HS-5 (cell line): ENCODE data around the gene TJP3.

Experiments
- DNase-seq: peaks from one replicate; pipeline ENCODE4 v3.0.0-alpha.2; 2012; ENCODE audit warnings: low read depth

Gene TJP3

DNA sequence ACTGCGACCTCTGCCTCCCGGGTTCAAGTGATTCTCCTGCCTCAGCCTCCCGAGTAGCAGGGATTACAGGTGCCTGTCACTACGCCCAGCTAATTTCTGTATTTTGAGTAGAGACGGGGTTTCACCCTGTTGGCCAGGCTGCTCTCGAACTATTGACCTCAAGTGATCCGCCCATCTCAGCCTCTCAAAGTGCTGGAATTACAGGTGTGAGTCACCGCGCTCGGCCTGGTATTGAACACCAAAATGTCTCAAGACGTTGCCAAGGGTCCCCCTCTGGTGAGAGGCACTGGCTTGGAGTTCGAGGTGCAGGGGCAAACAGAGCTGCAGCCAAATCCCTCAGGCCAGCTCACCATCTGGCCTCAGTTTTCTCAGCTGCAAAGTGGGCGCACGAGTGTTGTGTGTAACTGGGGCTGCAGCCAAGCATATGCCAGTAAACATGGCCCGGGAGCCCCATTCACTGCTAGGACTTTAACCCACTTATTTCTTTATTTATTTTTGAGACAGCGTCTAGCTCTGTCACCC lies 8.0 kb downstream of the TJP3 start:
- no peak for DNase-seq

DNA sequence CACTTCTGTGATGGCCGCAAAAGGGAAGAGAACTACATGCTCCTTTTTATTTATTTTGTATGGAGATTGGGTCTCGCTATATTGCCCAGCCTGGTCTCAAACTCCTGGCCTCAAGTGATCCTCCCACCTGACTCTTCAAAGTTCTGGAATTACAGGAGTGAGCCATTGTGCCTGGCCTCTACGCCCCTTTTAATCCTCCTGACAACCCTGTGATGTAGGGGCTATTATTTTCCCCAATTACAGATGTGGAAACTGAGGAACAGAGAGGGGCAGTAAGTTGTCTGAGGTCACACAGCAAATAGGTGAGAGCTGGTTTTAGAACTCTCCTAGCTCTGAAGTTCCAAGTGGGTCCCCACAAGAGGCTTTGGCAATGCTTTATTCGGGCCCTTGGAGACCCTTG lies 11.7 kb downstream of the TJP3 start:
- no peak for DNase-seq

DNA sequence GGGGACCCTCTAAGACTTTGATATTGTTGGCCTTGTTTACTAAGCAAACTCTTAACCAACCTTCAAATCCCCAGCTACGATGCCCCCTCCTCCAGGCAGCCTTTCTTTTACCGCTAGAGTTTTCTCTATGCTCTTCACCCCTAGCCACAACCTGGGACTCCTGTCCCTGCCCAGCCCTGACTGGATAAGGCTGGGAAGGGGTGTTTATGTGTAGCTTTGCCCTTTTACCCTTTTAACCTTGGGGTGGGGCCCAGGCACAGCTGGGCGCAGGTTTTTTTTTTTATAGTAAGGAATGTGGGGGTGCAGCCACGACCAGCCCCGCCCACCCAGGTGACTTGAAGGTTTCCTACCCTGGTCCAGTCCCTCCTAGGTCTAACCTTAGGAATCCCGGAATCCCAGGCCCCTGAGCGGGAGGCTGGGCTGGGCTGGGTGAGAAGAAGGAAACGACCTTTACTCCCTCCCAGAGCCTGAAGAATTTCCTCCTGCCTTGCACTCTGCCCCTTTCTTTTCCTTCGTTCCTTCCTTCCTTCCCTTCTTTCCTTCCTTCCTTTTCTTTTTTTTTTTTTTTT lies 12.2 kb downstream of the TJP3 start:
- no peak for DNase-seq

DNA sequence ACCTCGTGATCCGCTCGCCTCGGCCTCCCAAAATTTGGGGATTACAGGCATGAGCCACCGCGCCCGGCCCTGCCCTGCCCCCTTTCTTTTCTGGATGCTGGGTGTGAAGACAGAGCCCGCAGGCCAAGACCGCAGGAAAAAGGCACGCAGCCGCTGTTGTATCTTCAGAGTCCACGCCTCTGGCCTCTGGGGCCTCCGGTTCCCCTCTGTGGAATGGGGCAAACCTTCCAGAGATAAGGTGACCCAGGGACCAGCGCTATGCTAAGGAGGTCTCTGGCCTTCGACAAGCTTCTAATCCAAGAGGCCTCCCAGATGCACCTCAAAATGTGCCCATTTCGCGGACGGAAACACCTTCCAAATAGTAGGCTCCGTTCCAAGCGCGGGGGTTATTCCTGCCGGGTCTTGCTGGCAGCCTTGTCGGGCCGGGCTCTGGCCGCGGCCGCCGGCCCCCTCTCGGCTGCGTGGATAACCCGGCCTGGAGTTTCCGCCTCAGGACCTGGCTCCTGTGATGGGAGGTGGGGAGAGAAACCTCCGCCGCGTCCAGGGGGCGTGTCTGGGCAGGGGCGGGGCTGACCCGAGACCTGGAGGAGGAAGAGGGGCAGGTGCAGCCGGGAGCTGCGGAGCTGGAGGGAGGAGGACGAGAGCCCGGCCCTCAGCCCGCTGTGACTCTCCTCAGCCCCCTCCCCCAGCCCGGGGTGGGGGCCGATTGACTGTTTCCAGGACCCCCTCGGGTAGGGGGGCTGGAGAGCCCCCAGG lies 13.1 kb downstream of the TJP3 start:
- DNase-seq = no peak

DNA sequence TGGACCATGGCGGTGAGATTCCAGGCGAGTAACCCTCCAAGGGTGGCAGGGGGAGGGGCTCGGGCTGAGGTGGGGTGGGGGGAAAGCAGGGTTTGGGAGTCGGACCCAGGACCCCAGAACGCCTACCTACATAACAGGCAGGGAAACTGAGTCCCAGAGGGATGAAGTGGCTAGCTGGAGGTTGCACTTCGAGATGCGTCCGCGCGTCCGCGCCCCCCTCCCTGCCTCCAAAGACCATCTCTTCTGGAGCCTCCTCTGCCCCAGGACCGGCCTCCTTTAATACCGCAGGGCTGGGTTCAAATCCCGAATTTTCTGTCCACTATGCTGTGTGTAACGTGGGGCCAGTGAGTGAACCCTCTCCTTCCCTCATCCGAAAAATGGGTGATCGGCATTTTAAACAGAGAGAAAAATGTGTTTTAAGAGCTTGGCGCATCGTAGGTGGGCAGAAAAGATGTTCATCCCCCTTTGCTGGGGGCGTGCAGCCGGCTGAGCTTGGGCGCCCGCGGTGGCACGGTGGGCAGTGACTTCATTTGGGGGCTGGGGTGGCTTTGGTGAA lies 13.8 kb downstream of the TJP3 start:
- no peak for DNase-seq

DNA sequence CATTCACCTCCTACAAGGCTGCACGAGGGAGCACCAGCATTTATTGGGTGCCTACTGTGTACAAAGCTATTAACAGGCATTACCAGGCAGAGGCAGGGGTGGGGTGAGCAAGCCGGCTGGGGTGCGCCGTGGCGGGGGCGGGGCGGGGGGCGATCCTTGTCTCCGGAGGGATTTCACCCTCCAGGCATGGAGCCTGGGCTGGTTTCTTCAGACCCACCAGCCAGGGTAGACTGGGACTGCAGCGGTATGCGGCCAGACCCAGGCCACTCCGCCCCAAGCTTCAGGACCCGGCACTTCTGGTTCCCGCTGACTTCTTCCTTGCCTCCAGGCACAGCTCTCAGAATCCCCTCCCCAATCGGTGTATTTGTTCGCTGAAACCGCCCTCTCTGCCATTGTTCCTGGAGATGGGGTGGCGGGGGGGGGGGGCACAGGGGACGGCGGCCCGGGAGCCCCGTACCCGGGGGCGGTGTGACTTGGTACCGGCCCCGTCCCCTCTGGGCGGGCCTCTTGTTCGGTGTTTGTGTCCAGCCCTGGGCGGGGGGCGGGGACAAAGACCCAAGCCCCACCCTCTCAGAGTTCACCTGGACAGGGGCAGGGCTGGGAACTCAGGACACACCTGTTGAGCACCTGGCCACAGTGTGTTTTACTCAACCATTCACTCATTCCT lies 14.4 kb downstream of the TJP3 start:
- no peak for DNase-seq

DNA sequence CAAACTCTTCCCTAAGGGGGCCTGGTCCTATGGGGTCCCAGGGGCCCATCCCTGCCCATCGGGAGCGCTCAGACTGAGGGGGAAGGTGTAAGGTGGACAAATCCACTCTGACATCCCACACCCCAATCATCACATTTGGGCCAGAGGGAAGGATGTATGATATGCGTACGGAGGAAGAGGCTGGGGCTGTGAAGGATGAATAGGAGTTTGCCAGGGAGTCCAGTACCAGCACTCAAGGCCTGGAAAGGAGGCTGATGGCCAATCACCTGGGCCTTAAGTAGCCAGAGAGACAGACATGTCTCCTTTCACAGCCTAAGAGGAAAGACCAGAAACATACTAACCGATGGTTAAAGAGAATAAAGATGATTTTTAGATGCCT lies 14.9 kb downstream of the TJP3 start:
- no peak for DNase-seq

DNA sequence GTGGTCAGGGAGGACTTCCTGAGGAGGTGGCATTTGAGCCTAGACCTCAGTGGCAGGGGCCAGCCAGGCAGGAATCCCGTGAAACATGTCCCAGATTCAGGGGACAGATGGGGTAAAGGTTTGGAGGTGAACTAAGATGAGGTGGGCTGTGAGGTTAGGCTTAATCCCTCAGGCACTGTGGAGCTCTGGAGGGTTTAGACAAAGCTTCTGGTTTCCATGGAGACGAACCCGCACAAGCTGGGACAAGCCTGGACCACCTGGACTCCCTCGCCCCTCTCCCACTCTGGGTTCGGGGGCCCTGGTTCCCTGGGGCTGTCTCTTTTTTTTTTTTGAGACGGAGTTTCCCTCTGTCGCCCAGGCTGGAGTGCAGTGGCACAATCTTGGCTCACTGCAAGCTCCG lies 15.7 kb downstream of the TJP3 start:
- no peak for DNase-seq

DNA sequence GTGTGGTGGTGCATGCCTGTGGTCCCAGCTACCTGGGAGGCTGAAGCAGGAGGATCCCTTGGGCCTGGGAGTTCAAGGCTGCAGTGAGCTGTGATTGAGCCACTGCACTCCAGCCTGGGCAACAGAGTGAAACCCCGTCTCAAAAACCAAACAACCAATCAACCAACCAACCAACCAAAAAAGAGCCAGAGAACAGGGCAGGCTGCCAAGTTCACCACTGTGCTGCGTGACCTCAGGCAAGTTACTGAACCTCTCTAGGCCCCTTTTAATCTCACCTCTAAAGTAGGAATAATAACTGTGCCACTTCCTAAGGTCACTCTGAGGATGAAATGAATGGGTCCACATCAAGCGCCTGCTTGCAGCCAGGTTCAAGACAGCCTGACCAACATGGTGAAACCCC lies 16.9 kb downstream of the TJP3 start:
- no peak for DNase-seq

DNA sequence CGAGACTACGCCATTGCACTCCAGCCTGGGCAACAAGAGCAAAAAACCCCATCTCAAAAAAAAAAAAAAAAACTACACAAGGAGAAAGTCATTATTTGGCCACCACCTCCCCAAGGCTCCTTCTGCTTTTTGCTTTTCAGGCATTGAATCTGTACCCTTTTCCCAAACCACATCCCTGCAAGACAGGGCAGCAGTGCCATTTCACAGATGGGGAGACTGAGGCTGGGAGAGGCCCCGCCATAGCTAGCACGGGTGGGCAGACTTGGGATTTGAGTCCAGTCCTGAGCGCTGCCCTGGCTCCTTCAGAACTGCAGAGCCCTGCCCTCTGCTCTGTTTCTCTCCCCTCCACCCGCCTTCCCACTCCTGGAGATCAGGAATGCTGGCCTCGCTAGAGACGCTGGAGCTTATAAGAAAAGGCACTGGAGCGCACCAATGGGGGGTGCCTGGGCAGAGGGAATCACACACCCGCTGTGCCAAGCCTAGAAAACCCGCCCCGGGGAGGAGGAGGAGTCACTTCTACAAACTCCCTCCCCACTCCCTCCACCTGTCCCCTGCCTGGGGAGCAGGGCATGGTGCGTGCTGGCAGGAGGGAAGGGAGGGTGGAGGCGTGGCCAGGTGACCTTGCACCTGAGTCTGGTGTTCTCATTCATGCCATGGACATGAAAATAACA lies 17.6 kb downstream of the TJP3 start:
- no peak for DNase-seq

DNA sequence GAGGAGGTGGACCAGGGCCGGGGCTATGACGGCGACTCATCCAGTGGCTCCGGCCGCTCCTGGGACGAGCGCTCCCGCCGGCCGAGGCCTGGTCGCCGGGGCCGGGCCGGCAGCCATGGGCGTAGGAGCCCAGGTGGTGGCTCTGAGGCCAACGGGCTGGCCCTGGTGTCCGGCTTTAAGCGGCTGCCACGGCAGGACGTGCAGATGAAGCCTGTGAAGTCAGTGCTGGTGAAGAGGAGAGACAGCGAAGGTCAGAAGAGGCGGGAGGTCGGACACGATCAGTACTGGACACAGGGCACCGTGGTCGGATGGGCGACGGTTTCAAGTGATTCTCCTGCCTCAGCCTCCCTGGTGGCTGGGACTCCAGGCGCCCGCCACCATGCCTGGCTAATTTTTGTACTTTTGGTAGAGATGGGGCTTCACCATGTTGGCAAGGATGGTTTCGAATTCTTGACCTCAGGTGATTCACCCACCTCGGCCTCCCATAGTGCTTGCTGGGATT lies 22.3 kb downstream of the TJP3 start:
- DNase-seq = no peak

DNA sequence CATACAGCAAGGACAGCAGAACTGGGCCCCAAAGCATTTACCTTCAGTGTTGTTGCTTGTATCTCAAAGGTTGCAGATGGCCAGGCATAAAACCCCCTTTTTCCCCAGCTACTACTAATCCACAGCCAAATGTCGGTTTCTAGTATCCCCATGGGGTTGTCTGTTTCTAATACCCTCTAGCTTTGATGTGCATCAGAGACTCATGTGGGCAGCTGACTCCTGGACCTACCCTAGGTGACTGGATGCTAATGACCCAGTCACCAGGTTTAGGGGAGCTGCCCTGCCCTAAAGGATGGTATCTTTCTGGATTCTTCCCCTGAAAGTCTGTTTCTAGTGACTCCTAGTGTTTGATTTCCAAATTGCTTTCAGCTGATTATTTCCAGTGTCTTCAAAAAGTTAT lies 23.9 kb downstream of the TJP3 start:
- no peak for DNase-seq

DNA sequence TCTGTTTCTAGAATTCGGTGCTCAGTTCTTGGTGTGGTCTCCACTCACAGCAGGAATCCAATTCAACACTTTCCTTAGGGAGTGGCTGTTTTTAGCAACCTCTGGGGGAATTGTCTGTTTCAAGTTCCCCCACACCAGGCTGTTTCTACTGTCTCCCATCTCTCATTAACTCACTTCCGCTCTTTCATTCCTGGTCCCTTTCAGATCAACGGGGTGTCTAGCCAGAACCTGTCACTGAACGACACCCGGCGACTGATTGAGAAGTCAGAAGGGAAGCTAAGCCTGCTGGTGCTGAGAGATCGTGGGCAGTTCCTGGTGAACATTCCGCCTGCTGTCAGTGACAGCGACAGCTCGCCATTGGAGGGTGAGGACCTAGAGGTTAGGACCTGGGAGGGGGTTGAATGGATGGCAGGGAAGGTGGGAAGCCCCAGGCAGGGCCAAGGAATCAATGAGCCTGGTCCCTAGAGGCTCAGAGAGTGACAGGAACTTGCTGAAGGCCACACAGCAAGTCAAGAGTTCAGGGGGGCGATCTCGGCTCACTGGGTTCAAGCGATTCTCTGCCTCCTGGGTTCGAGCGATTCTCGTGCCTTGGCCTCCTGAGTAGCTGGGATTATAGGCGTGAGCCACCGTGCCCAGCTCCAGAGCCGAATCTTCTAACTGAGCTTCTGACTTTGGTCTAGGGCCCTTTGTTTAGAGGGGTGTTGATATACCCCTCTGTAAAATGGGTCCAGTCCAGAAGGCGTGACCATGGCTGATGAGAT lies 25.5 kb downstream of the TJP3 start:
- no peak for DNase-seq

DNA sequence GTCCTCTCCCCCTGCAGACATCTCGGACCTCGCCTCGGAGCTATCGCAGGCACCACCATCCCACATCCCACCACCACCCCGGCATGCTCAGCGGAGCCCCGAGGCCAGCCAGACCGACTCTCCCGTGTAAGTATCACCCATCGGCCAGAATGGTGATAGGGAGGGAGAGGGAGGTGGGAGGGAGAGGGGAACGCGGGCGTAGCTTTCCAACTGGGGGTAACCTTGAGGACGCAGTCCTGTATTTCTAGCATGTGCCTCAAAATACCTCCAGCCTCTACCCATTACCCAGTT lies 26.1 kb downstream of the TJP3 start:
- no peak for DNase-seq

DNA sequence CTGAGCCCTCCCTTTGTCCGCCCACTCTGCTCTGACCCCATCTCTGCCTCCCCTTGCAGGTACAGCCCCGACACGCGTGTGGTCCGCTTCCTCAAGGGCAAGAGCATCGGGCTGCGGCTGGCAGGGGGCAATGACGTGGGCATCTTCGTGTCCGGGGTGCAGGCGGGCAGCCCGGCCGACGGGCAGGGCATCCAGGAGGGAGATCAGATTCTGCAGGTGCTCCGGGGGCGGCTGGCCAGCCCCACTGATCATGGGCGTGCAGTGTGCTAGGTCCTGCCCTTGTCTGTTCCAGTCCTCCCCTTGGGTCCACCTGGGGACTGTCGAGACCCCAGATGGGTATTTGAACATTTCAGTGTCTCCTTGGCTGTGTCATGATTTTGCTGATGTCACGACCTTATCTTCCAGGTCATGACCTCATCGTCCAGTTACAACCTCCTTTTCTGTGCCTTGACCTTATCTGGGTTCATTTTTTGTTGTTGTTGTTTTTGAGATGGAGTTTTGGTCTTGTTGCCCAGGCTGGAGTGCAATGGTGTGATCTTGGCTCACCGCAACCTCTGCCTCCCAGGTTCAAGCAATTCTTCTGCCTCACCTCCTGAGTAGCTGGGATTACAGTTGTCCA lies 28.0 kb downstream of the TJP3 start:
- no peak for DNase-seq

DNA sequence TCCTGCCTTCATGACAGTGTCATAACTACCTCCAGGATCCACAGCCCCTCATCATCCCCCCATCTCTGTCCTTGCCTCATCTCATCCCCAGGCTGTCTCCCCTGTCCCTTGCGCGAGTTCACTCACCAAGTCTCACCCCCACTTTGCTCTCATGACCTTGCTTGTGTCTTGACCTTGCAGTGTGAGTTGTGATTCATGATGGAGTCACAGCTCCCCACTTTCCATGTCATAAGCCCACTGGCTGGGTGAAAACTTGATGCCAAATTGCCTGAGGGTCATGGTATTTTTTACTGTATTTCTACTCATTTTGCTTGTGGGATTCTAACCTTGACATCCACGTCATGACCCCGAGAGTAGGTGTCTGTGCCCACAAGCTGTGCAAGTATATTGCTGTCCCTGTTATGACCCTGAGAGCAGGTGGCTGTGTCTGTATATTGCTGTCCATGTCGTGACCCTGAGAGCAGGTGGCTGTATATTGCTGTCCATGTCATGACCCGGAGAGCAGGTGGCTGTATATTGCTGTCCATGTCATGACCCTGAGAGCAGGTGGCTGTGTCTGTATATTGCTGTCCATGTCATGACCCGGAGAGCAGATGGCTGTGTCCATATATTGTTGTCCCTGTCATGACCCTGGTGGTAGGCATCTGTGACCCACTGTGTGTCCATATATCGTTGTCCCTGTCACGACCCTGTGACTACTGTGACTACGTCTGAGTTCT lies 29.5 kb downstream of the TJP3 start:
- DNase-seq = no peak

DNA sequence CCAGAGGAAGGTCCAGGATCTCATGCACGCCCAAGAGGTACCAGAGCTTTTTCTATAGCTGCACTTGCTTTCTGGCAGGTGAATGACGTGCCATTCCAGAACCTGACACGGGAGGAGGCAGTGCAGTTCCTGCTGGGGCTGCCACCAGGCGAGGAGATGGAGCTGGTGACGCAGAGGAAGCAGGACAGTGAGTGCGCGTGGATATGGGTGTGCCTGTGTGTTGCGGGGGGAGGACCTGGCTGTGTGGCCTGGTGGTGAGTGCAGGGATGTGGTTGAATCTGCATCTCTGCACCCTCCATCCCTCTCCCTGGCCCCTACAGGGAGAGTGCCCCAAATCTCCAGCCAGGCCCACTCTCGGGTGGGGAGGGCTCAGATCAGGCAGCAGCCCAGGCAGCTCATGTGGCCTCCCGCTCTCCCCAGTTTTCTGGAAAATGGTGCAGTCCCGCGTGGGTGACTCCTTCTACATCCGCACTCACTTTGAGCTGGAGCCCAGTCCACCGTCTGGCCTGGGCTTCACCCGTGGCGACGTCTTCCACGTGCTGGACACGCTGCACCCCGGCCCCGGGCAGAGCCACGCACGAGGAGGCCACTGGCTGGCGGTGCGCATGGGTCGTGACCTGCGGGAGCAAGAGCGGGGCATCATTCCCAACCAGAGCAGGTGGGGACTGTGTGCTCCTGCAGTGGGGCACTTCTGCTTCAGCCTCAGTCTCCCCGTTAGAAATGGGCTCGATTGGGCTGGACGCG lies 30.5 kb downstream of the TJP3 start:
- no peak for DNase-seq

DNA sequence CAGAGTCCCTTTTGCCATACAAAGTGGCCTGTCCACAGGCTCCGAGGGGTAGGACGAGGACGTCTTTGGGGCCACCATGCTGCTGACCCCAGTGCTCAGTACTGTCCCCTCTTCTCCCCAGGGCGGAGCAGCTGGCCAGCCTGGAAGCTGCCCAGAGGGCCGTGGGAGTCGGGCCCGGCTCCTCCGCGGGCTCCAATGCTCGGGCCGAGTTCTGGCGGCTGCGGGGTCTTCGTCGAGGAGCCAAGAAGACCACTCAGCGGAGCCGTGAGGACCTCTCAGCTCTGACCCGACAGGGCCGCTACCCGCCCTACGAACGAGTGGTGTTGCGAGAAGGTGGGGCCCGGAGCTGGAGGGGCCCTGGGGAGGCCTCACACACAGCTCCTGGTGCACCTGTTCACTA lies 32.2 kb downstream of the TJP3 start:
- DNase-seq = no peak

DNA sequence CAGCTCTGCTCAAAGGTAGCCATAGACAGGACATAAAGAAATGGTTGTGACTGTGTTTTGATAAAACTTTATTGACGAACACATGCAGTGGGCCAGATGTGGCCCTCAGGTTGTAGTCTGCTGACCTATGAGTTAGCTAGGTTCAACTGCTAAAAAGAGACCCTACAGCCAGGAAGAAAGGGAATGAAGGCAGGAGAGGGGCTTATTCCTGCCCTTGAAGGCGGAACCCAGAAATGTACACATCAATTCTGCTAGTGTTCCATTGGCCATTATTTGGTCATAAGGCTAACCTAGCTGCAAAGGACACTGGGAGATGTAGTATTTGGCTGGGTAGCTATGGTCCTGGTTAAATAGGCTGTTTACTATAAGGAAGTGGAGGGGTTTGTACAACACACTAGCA lies 35.3 kb downstream of the TJP3 start:
- DNase-seq = no peak
